Activated T-cell treated with anti-CD3 and anti-CD28 coated beads, Interleukin-2, amount 50 U/mL, for 1 hour (primary cell): ENCODE results near the gene ZNF560.

Experiments
- DNase-seq: peaks from one replicate; pipeline ENCODE4 v3.0.0-alpha.2; 2020

The ZNF560 gene

DNA sequence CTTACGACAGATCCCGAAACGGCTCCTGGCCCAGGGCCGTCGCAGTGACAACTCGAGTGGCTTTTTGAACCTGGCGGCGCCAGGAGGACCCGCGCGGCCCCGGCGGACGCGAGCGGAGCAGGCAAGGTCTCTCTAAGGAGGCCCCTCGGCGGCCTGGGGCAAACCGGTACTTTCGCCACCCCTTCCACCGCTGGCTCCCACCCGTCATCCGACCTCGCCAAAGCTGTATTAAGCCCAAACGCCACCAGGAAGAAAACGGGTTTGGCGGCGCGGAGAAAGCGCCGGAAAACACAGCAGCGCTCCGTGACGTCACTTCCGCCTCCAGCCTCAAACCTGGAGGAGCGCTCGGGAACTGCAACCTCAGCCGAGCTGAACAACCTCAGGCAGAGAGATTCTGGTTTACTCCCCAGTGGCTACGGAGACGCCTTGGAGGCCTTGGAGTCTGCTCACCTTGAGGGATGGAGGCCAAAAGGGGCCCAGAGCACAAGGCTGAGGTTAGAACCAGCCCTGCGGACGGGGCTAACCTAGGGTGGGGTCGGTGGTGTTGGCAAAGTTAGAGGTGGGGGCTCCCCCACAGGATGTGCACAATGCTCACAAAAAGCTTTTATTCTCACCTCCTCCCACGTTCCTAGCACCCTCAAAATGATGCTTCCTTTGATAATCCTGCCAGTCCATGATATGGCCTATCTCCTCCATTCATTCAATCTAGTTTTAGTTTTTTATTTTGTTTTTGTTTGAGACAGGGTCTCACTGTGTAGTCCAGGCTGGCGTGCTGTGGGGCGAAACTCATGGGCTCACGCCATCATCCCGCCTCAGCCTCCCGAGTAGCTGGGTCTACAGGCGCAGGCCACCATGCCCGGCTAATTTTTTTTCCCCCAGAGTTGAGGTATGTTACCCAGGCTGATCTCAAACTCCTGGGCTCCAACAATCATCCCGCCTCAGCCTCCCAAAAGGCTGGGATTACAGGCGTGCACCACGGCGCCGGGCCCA is 62.8 kb downstream of the ZNF560 start, which contains the start of gene ZNF266:
Gene ZNF266, minus strand, starts transcription at position 295 of the 990 bp plus-strand sequence. CDS start 15,484 bp downstream, outside the sequence.
- DNase-seq = peak; percentile 92

DNA sequence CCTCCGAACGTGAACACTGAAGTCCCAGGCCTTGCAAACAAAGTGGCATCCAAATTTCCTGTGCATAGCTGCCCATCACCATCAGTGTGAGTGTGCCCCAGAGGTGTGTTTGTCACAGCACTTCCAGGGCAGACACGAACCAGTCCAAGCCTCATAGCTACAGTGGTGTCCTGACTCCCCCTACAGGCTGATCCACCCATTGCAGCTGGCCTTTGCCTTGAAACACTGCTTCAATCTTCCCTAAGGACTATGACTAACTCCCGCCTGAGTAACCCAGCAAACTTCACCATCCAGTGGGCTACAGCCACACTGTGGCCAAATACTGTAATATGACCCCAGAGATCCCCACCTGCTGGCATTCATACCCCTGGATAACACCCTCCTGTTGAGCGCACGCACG is 66.9 kb downstream of the ZNF560 start:
- DNase-seq = peak; percentile 20

DNA sequence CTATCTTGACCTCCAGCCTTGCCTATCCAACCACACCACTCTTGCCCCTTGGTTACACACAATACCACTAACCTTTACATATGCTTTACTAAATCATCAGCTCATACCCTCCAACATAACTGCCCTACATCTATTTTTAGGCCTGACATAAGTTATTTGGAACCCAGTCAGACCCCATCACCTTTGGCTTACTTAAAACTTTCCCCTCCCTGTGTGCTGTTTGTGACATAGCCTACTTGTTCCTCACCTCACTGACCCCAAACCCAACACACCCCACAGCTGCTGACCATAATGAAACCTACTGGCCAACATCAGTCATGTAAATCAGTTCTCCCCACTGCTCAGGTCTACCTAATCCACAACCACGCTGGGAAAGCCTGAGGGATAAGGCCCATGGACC is 68.0 kb downstream of the ZNF560 start:
- no peak for DNase-seq

DNA sequence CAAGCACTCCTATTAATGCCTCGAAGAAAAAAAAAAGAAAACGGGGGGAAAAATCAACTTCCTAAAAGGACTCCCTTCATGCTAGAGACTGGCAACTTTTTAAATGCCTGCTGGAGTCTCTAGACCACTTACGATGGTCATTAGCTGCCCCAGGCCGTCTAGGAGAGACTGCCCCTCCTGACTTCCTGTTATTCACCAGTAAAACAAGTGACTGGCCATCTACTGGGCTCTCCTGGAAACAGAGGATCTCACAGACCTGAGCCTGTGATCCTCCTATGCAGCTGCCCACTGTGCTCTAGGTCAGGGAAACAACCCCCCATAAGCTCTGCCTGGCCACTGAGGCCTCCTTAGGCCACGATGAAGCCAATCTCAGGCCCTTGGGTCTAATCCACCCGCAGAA is 70.5 kb downstream of the ZNF560 start:
- DNase-seq = no peak
